ENCODE data around the gene PCNX3. TPM values are rescaled to one million over a fixed set of nuclear protein-coding genes. Genes with fewer than 3 reads are reported as not detected.

PCNX3 gene
- total RNA-seq, 3 donors from 2014 or later: 55.8 to 59.7 (median 59.5) TPM

GRCh38 chr11:65642014-65642671 lies 26.6 kb downstream of the PCNX3 start:
- peak overlapping the region; percentile 89 for H3K4me3 Mint-ChIP-seq
- no peak for DNase-seq
- peaks cover 51% of the 10 kb centered on the region for H3K4me1 Mint-ChIP-seq (ENCODE audit: low read depth)
- peaks cover 10% of the 10 kb centered on the region for H3K36me3 Mint-ChIP-seq (ENCODE audit: insufficient read depth)
- H3K9me3 Mint-ChIP-seq: no peaks in the 10 kb centered on the region
- H3K27me3 Mint-ChIP-seq (ENCODE audit: low read depth): no peaks in the 10 kb centered on the region
- no peak for ATAC-seq

DNA sequence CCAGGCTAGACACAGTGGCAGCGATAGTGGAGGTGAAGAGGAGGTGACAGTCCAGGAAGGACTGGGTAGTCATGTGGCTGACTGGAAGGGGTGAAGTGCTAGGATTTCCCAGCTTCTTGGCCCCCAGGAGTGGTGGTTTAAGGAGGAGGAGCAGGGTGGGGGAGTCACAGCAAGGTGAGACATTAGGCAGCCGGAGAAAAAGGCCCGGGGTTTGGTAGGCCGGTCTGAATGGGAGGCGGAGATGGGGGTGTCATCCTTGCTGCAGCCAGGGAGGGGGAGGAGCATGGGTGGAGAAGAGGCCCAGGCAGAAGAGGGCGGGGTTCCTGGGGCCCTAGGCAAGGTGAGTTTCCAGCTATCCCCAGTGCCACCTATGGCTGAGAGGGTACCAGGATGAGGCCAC lies 28.4 kb downstream of the PCNX3 start:
- H3K4me3 Mint-ChIP-seq: no peak overlapping the region
- peaks cover 39% of the 10 kb centered on the region for H3K4me1 Mint-ChIP-seq (ENCODE audit: low read depth)
- H3K36me3 Mint-ChIP-seq (ENCODE audit: insufficient read depth): peaks cover 13% of the 10 kb centered on the region
- no peak for DNase-seq
- no peaks in the 10 kb centered on the region for H3K27me3 Mint-ChIP-seq (ENCODE audit: low read depth)
- peak in 1 of 2 donors; percentile 34 for ATAC-seq
- no peaks in the 10 kb centered on the region for H3K9me3 Mint-ChIP-seq

DNA sequence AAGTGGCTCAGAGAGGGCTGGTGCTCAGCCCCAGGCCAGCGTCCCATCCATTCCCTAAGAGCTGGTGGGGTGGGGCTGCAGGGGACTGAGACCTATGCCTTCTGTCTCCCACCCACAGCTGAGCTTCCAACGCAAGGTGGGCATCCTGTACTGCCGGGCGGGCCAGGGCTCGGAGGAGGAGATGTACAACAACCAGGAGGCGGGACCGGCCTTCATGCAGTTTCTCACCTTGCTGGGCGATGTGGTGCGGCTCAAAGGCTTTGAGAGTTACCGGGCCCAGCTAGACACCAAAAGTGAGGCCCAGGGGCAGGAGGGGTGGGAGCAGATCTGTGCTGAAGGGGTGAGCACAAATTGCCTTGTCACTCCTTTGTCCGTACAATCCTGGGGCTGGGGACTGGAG lies 29.3 kb downstream of the PCNX3 start:
- Mint-ChIP-seq H3K36me3 (ENCODE audit: insufficient read depth) (peaks cover 13% of the 10 kb centered on the region), H3K27me3 (ENCODE audit: low read depth) (no peaks in the 10 kb centered on the region), H3K9me3 (no peaks in the 10 kb centered on the region), H3K4me1 (ENCODE audit: low read depth) (peaks cover 30% of the 10 kb centered on the region), H3K4me3 (no peak overlapping the region)
- ATAC-seq (no peak), DNase-seq (no peak)

DNA sequence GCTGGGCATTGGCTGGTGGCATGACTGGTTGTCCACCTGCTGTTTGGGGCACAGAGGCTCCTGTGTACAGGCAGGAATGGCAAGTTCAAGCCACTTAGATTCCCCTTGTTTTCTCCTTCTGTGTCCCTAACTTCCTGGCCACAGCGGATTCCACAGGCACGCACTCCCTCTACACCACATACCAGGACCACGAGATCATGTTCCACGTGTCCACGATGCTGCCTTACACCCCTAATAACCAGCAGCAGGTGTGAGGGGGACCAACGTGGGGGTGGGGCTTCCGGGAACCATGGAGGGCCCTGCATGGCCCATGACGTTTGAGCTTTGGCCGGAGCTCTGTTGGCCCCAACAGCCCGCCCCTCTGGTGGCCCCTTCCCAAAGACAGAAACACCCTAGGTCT lies 30.1 kb downstream of the PCNX3 start:
- DNase-seq (no peak), ATAC-seq (no peak)
- Mint-ChIP-seq H3K4me1 (ENCODE audit: low read depth) (peaks cover 22% of the 10 kb centered on the region), H3K9me3 (no peaks in the 10 kb centered on the region), H3K4me3 (no peak overlapping the region), H3K27me3 (ENCODE audit: low read depth) (no peaks in the 10 kb centered on the region), H3K36me3 (ENCODE audit: insufficient read depth) (peaks cover 15% of the 10 kb centered on the region)

DNA sequence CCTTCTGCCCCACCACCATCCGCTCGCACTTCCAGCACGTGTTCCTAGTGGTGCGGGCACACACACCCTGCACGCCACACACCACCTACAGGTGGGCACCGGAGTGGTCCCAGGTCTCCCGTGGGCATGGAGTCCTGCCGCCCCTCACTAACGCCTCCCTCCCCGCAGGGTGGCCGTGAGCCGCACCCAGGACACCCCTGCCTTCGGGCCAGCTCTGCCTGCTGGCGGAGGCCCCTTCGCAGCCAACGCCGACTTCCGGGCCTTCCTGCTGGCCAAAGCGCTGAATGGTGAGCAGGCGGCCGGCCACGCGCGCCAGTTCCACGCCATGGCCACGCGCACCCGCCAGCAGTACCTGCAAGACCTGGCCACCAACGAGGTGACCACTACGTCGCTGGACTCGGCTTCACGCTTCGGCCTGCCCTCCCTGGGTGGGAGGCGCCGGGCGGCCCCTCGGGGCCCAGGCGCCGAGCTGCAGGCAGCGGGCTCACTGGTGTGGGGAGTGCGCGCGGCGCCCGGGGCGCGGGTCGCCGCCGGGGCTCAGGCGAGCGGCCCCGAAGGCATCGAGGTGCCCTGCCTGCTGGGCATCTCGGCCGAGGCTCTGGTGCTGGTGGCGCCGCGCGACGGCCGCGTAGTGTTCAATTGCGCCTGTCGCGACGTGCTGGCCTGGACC lies 30.8 kb downstream of the PCNX3 start:
- Mint-ChIP-seq H3K4me3 (no peak overlapping the region), H3K9me3 (no peaks in the 10 kb centered on the region), H3K36me3 (ENCODE audit: insufficient read depth) (peaks cover 15% of the 10 kb centered on the region), H3K4me1 (ENCODE audit: low read depth) (peaks cover 23% of the 10 kb centered on the region), H3K27me3 (ENCODE audit: low read depth) (no peaks in the 10 kb centered on the region)
- DNase-seq: no peak
- no peak for ATAC-seq

- ATAC-seq: no peak
- H3K4me1 Mint-ChIP-seq (ENCODE audit: low read depth): peaks cover 23% of the 10 kb centered on the region
- no peaks in the 10 kb centered on the region for H3K27me3 Mint-ChIP-seq (ENCODE audit: low read depth)
- no peak overlapping the region for H3K4me3 Mint-ChIP-seq
- peaks cover 15% of the 10 kb centered on the region for H3K36me3 Mint-ChIP-seq (ENCODE audit: insufficient read depth)
- no peaks in the 10 kb centered on the region for H3K9me3 Mint-ChIP-seq
- DNase-seq: peak; percentile 3
These were observed 31.6 kb downstream of the PCNX3 start for GRCh38 chr11:65646958-65647701.

DNA sequence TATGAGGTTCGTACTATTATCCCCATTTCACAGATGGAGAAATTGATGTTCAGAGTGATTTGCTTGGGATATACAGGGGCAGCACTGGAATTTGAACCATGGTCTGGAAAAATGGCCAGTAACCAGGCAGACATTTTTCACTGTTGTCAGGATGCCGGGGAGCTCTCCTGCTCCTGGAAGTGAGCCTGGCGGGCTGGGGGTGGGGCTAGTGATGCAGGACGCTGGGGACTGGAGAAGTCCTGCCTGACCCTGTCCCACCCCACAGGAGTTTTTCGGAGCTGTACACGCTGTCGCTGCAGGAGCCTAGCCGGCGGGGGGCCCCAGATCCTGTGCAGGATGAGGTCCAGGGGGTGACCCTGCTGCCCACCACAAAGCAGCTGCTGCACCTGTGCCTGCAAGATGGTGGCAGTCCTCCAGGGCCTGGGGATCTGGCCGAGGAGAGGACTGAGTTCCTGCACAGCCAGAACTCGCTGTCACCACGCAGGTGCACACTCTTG lies 33.5 kb downstream of the PCNX3 start:
- ATAC-seq: no peak
- H3K4me1 Mint-ChIP-seq (ENCODE audit: low read depth): peaks cover 28% of the 10 kb centered on the region
- H3K36me3 Mint-ChIP-seq (ENCODE audit: insufficient read depth): peaks cover 14% of the 10 kb centered on the region
- H3K4me3 Mint-ChIP-seq: no peak overlapping the region
- no peaks in the 10 kb centered on the region for H3K9me3 Mint-ChIP-seq
- H3K27me3 Mint-ChIP-seq (ENCODE audit: low read depth): no peaks in the 10 kb centered on the region
- DNase-seq: no peak

- Mint-ChIP-seq H3K4me3 (no peak overlapping the region), H3K36me3 (ENCODE audit: insufficient read depth) (peaks cover 15% of the 10 kb centered on the region), H3K27me3 (ENCODE audit: low read depth) (no peaks in the 10 kb centered on the region), H3K4me1 (ENCODE audit: low read depth) (peaks cover 30% of the 10 kb centered on the region), H3K9me3 (no peaks in the 10 kb centered on the region)
- no peak for ATAC-seq
- no peak for DNase-seq
These were observed 34.3 kb downstream of the PCNX3 start for GRCh38 chr11:65649656-65650546.

DNA sequence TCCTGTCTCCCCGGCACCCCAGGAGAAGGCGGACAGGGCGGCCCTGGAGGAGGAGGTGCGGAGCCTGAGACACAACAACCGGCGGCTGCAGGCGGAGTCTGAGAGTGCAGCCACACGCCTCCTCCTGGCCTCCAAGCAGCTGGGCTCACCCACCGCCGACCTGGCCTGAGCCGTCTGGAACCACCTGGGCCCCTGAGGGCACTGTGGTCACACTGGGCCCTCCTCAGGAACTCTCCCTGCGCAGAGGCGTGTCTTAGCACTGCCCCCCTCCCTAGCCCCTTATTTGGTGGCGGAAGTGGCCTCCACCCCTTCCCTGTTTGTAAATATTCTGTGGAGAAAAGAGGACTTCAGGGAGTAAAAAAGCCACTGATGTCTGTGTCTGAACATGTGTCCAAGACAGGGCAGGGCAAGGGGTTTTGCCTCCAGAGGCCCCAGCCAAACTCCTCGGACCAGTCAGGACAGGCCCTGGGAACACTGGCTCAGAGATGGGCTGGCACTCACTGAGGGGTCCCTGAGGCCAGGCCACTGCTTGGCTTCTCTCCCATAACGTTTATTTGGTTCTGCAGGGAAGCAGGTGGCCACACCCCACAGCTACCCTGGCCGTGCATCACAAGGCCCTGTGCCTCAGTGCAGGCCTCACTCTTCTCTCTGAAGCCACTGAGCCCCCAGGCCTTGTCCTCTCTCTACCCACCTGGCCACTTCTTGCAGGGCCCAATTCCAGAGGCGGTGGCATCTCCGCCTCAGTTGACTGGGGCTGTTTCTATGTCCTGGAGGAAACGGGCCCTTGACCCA lies 35.2 kb downstream of the PCNX3 start:
- H3K4me3 Mint-ChIP-seq: no peak overlapping the region
- H3K9me3 Mint-ChIP-seq: no peaks in the 10 kb centered on the region
- peaks cover 16% of the 10 kb centered on the region for H3K36me3 Mint-ChIP-seq (ENCODE audit: insufficient read depth)
- ATAC-seq (no peak), DNase-seq (no peak)
- peaks cover 30% of the 10 kb centered on the region for H3K4me1 Mint-ChIP-seq (ENCODE audit: low read depth)
- no peaks in the 10 kb centered on the region for H3K27me3 Mint-ChIP-seq (ENCODE audit: low read depth)

DNA sequence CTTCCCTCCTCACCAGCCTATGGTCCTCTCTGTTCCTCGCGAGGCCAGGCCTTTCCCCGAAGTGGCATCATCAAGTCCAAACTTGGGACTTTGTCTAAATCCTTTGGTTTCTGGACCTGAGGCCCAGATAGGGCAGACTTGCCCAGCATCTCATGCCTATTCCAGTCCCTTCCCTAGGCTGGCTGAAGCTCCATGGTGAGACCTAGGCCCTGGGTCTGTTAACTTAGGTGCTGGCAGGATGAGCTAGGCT lies 35.7 kb downstream of the PCNX3 start:
- Mint-ChIP-seq H3K27me3 (ENCODE audit: low read depth) (no peaks in the 10 kb centered on the region), H3K9me3 (no peaks in the 10 kb centered on the region), H3K4me1 (ENCODE audit: low read depth) (peaks cover 32% of the 10 kb centered on the region), H3K36me3 (ENCODE audit: insufficient read depth) (peaks cover 18% of the 10 kb centered on the region), H3K4me3 (peak overlapping the region; percentile 77)
- no peak for ATAC-seq
- DNase-seq: no peak

DNA sequence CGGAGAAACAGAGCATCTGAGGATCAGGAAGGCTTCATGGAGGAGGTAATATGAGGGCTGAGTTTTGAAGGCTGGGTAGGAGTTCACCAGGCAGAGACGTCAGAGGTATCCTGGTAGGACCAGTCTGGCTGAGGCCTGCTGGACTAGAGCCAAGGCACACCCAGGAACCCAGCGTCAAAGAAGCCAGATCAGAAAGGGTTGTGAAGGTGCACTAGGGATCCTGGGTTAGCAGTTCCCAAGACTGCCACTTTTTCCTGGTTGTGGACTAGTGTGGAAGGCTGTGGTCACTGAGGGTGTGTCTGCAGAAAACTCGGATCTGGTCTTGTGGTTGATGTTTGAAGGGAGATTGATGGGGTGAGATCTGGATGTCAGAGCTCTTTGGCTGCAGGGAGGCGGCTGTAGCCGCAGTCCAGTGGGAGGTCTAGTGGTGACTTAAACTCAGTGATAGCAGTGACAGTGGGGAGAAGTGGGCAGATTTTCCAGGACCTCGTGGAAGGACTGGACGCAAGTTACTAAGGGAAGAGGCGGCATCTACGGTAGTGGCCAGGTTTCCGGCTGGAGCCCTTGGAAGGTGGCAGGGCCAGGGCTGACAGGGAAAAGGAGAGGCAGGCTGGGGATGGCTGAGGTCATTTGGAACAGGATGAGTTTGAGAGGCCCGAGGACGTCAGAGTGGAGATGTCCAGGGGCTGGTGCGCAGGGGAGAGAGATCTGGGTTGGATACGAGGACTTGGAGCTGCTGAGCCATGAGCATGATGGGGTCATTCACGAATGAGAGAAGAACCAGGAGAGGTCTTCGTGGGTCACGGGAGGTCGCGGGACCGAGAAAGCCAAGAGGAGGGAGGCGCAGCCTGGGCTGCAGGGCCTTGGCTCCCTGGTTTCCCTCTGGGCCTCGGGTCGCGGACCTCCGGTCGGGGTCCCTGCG lies 36.3 kb downstream of the PCNX3 start:
- DNase-seq: no peak
- Mint-ChIP-seq H3K36me3 (ENCODE audit: insufficient read depth) (peaks cover 22% of the 10 kb centered on the region), H3K9me3 (no peaks in the 10 kb centered on the region), H3K27me3 (ENCODE audit: low read depth) (no peaks in the 10 kb centered on the region), H3K4me3 (peak overlapping the region; percentile 77), H3K4me1 (ENCODE audit: low read depth) (peaks cover 35% of the 10 kb centered on the region)
- ATAC-seq: no peak

DNA sequence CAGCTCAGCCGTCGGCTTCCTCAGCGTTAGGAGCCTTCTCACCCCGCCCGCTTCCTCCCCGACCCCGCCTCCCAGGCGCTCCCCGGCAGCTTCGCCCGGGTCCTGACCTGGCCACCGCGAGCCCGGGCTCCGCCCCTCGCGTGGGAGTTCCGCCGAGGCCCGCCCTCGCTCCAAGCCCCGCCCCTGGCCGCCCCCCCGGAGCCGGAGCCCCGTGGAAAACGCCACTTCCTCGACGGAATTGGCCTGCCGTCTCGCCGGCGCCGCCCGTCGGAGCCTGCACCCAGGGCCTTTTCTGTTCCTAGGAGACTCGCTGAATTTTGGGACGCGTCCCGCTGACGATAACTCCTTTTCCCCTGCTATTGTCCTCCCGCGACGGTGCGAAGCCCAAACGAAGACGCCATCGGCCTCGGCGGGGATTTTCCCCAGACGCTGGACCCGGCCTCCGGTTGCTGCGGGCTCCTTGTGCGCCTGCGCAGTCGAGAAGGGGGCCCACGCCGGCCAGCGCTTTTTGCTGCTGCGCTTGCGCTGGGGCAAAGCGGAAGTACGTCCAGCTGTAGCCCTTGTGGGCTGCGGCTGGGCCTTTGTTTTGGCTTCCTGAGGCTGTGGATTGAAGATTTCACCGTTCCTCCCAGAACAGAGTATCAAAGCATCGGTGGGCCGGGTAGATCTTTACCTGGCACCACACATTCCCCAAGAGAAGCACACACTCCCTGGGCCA lies 37.1 kb downstream of the PCNX3 start:
- peaks cover 42% of the 10 kb centered on the region for H3K4me1 Mint-ChIP-seq (ENCODE audit: low read depth)
- ATAC-seq (peak; percentile 88 to 90), DNase-seq (peak; percentile 96)
- peaks cover 29% of the 10 kb centered on the region for H3K36me3 Mint-ChIP-seq (ENCODE audit: insufficient read depth)
- no peaks in the 10 kb centered on the region for H3K9me3 Mint-ChIP-seq
- H3K4me3 Mint-ChIP-seq: peak overlapping the region; percentile 85
- no peaks in the 10 kb centered on the region for H3K27me3 Mint-ChIP-seq (ENCODE audit: low read depth)
